NCI-H146 (cell line): ENCODE measurements around the gene TMEM92.
"Not testable (repeated sequence)": the region's sequence is repeated elsewhere in the genome, so short reads cannot be mapped to it uniquely, and the experiment has no call there.

Source experiments
- DNase-seq: peaks from one replicate; lab custom pipeline; 2025; lab: John Stamatoyannopoulos, UW

Gene TMEM92

DNA sequence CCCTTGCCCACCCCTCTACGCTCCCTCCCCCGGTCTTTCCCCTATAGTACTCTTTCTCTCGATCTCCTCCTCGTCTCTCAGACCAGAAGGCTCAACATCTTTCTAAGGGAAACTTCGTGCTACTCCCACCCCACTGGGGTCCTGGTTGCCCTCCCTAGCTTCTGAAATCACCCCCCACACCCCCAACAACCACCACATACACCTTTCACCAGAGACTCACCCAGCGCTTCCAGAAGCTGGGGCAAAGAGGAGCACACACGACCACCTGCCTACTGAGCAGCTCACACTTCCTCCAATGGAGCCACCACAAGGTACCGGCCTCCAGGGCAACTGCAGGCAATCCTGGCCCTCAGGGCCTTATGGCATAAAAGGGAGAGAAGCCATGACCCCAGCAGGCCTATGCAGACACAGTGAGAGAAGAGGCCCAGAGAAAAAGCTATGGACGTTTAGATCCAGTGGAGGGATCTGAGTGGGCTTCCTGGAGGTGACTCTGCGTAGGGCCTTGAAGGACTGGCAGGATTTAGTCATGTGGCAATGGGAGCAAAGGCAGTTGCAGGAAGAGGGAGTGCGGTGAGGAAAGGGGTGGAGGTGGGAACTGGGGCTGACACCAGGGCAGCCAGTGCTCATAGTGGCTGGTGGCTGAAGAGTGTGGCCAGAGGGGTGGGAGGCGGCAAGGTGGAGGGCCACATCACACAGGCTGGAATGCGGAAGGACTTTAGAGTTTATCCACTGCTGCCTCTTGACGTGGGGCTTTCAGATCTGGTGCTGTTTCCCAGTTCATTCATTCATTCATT, 12.1 kb upstream of the TMEM92 start:
- DNase-seq, result no peak

DNA sequence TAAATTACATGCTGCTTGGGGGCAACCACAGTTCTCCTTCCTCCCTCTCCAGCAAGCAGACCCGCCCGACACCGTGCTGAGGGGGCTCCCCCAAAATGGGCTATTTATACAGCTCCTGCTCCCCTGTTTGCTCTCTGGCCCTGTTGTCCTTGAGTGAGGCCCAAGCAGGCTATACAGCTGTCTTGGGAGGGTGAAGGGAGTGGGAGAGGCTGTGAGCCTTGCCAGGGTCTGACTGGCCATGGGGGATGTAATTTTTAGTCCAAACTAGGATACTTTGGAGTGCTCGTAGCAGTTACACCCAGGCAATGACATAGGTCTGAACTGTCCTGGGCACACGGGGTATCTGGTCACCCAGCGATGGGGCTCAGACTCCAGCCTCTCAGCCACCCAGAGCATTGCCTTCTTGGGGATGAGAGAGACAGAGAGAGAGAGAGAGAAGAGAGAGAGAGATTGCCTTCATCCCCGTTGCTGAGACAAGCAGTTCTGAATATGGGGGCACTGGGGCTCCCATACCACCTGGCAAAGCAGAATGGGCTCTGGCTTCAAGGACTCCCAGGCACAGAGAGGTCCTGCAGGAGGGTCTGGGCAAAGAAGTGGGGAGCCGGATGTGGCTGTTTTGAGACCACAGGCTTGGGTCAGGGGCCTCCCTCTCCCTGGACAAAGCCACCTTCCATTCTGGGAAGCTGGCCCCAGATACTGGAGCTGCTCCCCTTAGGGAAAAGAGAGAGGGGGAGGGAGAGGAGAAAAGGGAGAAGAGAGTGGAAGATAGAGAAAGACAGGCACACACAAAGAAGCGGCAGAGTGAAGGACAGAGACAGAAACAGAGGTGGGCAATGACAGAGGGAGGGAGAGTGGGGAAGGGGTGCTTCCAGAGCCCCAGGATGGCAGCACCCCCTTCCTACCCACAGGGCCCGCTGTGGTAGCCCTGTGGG, 10.7 kb upstream of the TMEM92 start:
- no peak for DNase-seq

DNA sequence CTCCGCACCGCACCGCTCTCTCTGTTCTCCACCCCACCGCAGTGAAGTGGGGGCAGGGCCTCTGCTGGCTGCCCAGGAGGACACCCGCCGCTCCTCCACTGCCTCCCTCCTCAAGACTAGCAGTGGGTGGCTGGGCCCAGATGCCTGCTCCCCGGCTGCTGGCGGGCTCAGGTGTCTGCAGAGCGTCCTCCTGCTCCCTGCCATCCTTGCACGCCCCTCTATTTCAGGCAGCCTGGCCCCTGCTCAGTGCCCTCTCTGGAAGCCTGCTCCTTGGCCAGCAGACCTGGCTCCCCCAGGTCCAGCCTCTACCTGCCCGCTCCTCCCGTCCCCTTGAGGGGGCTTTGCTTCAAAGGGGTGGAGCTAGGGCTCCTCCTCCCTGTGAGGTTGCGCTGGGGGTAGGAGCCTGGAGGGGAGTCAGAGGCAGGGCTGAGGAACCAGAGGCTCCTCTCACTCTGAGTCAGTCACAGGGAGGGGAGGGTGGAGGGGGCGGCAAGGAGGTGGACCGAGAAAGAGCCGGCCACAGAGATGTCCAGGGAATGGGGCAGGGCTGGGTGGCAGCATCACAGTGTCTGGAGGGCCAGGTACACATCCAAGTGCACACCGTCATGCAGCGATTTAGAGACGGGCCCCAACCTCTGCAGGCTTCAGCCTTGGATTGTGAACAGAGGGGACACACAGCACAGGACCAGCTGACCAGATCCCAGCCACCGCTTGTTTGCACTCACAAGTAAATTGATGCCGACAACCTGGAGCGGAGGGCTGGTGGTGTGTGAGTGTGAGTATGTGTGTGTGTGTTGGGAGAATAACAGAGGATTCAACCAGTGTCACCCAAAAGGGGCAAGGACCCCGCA, 9.8 kb upstream of the TMEM92 start:
- no peak for DNase-seq

DNA sequence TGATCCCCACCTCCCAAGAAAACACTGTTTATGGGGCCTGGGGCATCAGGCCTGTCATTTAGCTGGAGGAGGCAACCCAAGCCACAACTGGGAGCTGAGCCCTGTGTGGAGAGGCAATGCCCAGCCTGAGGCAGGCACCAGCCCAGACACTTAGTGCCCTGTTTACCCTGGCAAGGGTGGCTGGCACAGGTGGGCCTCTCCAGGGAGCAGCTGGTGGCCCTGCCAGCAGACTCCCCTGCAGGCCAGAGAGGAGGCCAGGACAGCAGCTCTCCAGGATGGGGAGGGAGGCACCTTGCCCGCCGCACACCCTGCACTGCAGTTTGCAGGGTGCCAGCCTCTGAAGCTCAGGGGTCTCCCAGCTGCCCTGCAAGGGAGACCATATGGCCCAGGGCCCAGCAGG, 9.1 kb upstream of the TMEM92 start:
- DNase-seq, result no peak

DNA sequence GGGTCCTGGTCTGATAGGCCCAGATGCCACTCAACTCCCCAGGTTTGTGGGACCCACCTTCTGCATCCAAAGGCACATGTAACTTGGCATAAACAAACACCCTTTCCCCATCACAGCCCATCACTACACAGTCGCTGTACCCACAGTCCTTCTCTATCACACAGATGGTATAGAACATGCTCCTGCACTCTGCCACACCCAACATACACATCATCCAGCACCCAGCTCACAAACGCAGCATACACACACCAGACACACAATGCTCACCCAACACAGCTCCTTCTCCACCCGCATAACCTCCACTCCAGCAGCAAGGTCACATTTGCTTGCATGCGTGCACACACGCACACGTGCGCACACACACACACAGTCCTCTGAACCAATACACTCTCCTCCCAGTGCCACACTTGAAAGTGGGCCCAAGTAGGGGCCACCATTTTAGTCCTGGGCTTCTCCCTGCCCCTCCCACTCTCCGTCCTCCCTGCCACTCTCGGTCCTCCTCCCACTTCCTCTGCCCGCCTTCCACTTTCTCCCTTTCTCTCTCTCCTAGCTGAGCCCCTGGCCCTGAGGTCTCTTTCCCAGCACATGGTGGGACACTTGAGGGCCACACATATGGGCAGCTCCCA, 8.5 kb upstream of the TMEM92 start:
- no peak for DNase-seq

DNA sequence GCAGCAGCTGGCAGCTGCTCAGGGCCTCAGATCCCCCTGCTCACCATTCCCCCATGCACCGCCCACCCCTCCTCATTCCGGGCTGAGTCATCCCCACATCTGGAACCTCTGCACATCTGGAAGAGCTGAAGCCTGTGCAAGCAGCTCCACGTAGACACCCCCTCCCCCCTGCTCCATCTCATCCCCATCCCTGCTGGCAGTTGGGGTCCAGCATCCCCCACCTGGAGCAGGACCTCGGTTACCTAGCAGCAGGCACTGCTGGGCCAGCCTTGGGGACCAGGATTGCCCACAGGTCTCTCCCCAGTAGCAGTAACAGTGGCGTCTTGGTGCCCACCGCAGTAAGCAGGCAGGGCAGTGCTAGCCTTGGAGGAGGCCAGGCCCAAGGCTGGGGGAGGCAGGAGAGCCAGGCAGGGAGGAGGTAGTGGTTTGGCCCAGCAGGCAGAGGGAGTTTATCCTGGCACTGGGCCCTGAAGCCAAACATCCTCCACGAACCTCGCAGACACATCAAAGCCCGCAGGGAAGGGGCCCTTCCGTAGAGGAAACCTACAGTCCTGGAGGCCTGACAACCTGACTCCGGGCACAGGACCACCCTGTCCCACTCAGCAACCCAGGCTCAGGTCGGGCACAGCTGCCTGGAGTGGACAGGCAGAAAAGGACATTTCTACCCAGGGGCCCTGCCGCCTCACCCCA, 7.7 kb upstream of the TMEM92 start:
- no peak for DNase-seq

DNA sequence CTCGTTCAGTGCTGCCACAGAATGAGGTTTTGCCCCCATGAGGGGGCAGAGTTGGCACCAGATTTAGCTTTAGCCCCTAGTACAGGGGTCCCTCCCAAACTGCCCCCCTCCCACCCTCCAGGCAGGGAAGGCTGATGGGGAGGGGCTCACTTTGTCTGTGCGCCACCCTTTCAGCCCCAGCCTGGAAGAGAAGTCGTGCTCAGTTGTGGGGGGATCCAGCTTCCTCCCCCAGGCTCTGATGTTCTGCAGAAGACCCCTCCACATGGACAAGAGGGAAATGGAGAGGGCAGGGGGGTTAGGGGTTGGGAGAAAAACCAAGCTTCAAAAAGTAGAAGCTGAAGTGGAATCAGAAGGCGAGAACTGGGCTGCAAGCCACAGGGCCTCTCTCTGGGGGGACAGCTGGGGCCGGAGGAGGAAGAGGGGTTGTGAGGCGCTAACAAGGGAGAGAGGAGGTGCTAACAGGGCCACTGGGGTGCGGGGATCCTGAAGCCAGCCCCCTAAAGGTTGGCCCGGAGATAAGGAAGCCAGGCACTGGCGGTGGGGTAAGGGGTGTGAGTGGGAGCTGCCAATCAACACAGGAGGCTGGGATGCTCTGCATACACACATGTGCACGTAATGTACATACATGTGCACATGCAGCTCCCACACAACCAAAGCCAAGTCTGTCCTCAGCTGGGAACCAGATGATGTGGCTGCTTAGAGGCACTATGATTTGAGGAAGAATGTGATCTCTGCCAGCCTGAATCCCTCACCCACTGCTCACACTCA, 7.0 kb upstream of the TMEM92 start:
- DNase-seq, result no peak

DNA sequence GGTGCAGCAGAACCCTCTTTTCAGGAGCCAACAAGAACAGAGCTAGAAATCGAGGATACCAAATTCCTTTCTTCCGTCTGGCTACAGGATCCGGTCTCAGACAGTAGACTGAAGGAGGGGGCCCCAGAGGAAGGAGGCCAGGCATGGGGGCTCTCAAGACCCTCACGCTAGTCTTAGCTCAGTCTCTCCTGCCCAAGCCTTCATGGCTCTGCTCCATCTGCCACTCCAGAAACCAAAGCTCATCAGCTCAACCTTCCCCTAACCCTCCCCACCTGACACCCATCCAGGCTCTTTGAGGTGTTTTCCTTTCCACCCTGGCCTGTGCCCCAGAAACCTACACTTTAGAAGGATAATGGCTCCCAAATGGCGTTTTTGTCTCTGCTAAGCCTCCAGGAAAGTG, 6.2 kb upstream of the TMEM92 start:
- DNase-seq, result no peak

DNA sequence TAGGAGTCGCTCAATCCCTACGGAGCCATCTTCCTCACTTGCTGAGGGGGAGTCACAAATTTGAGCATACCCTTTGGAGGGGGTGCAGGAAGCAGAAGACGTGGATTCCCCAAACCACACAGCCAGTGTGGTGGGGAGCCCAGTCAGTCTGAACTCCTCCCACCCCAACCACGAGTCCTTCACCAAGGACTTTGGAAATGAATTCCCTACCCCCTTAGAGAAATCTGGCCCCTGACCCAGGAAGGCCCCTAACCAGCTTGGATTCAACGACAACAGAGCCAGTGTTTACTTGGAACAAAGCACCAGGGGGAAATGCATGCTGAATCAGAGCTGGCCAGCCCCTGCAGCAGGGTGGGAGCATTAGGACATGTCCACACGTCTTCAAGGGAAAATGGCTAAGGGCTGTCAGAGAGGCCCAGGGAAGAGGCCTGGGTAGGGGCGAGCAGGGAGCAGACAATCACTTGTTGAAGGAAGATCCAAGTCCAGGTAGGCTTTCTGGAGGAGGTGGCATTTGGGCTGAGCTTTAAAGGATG, 5.5 kb upstream of the TMEM92 start:
- DNase-seq, result no peak

DNA sequence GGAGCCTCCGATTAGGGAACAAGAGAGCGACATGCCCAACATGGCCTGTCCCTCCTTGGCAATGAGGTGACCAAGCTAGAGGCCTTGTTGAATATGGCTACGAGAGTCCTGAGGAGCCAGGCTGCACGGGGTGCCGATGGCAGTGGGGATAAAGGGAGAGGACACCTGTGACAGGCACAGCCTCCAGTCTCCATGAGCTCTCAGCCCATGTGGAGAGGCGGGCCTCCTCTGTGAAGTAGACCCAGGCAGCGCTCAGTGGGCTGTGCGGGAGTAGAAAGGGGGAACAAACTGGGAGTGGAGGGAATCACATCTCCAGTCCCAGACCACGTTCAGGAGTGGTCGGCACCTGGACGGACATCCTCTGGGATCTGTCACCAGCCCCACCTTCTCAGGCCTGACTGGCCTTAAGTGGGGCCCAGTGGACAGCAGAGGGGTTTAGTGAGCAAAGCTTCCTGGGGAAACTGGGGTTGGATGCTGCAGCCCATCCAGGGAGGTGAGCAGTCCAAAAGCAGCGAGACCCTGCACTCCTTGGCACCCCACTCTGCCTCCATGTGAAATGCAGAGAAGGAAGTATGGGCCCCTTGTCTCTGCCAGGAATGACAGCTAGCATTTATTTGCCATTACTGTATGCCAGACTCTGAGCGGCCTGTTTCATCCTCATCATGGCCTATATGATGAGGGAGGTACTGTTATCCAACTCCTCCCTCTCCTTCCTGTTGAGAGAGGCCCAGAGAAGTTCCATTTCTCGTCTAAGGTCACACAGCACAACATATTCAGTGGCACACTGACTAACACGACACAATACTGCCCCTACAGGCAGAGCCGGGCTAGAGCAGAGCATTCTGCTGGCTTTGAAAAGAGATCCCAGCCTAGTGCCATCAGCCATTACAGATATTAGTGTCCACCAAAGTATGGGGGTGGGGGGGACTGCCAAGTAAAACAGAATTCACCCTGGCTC, 4.5 kb upstream of the TMEM92 start:
- peak; percentile 16 for DNase-seq

DNA sequence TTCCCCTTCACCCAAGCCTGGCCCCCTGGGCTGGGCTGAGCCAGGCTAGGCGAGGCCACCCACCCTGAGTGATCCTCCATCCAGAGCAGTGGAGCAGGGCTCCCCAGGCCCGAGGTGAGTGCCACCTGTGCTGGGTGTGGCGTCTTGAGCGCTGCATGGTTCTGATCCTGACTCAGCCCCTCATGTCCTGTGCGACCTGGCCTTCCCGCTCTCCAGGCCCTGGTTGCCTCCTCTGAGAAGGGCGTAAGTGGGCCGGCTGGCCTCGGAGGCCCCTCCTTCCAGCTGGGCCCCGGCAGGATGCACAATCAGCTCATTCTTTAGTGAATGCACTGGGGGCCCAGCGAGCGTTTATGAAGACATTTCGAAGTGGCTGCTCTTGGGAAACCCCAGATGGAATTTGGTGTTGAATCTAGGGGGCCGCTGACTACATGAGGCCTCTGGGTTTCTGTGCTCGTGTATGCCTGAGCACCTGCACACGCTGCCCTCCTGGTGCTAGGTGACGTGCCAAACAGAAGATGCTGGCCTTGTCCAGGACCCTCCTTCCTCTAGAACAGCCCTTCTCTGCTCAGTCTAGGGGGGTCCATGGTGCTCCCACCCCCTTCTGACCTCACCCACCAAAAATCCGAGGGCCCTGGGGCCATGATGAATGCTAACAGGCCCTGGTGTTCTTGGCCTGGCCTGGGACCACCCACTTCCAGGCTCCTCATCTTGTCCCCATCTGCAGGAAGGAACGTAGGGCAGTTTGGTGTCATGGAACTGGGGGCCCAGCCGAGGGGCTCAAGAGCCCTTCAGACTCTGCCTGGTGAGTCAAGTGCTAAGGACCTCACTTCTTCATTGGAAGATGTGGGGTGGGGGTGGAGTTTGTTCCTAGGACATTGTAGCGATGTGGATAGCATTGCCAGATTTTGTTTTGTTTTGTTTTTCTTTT, 3.6 kb upstream of the TMEM92 start:
- no peak for DNase-seq

DNA sequence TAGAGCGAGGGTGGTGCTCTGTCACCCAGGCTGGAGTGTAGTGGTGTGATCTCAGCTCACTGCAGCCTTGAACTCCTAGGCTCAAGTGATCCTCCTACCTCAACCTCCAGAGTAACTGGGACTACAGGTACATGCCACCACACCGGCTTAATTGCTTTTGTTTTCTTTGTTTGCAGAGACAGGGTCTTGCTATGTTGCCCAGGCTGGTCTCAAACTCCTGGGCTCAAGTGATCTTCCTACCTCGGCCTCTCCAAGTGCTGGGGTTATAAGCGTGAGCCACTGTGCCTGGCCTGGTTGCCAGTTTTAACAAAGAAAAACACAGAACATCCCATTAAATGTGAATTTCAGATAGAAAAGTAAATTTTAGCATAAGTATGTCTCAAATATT, 2.9 kb upstream of the TMEM92 start:
- not testable (repeated sequence) for DNase-seq

DNA sequence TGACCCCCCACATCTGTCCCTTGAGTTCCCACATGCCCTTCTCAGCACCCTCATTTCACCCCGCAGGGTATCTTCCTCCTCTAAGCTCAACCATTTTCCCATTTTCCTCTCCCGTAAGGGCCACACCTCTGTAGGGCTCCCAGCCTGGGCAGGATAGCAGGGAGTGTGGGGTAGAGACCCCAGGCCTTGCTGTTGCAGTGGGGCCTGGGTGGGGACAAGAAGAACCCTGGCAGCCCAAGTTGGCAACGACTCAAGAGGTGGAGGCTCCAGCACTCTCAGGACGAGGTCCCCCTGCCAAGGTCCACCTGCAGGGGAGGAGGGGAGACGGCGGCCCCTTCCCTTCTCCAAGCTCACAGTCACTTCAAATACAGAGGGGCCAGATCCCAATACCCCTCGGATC, 2.0 kb upstream of the TMEM92 start:
- DNase-seq, result no peak

DNA sequence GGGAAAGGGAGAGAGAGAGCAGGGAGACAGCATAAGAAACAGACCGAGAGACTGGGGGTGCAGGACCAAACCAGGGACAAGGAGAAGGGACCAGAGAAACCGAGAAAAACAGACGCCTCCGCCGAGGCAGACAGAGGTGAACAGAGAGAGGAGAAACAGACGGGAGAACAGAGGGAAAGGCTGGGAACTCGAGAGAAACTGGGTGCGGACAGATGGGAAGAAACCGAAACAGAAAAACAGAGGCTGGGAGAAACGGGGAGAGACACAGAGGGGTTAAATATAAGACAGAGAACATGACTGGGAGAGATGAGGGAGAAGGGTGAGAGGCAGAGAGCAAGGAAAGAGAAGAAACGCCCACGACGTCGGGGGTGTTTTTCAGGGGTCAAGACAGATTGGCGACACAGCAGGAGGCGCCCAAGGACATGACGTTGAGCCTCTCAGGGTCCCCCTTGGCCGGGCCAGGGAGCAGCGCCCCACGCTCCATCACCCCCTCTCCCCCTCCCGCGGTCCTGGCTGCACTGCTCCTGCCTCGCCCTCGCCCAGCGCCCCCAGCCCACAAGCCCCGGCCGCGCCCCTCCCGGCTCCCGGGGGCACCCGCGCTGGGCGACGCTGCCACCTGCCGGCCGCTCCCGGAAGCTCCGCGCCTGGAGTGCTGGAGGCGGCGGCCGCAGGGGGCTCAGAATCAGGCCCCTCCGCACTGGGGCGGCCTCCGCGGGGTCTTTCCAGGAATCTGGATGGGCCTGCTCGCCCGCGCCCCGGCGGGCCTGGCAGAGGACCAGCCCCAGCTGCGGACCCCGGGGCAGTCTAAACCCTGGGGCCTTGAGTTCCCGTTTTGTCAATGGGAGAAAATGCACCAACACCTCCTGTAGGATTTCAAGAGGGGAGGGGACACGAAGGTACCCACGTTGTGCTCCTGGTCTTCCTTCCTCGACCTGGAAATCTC, 1.3 kb upstream of the TMEM92 start:
- DNase-seq, result no peak

DNA sequence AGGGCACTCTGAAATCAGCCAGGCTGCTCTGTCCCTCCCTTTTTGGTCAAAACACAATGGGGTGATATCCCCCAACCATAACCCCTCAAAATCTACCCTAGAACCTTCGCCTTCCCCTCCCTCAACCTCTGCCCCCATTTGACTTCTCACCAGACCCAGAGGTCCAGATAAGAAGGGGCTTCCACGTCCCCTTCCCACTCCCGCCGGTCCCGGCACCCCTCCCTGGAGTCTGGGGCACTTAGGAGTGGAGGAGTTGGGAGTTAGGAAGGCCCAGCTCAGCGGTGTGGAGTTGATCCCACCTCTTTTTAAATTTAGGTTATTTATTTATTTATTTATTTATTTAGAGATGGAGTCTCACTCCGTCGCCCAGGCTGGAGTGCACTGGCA, 619 bp upstream of the TMEM92 start:
- no peak for DNase-seq

DNA sequence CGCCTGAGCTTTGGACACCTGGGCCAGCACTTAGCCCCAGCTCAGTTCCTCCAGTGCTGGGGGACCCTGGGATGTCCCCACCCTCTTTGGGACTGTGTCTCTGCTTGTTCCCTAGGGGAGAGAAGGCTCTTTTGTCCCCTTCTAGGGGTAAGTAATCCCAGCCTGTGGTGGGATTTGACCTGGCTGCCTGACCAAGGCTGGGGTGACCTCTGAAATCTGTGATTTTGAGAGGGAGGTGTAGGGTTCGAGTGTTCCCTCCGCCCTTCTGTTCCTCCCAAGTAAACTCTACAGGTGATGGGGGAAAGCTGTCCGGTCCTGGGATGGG, 593 bp downstream of the TMEM92 start:
- no peak for DNase-seq

DNA sequence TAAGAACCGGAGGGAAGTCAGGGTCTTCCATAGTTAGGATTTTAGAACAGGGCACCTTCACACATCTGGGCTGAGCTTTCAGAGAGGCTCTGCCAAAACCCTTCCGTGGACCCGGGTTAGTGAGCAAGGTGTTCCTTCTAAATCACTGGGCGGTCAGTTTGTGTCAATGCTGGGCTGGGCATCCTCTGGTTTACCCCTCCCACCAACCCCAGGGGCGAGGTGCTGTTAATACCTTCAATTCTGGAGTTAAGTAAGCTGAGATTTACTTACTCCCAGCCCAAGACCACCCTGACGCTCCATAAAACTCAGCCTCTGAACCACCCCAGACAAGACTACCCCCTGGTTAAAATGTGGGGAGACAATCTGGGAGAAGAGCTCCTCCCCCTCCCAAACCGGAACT, 1.0 kb downstream of the TMEM92 start:
- no peak for DNase-seq
